OCI-LY1 (cell line): ENCODE measurements around the gene COPE.
"Not testable (repeated sequence)": the region's sequence is repeated elsewhere in the genome, so short reads cannot be mapped to it uniquely, and the experiment has no call there.

Source experiments
- H2AFZ ChIP-seq: fragments of 200-600 bp; sonication (generic), shearing (Covaris generic); 2 replicates; pipeline ENCODE4 v1.6.0; 2014; ENCODE audit warnings: antibody characterized with exemption, mild to moderate bottlenecking, low read length
- H3F3A ChIP-seq: fragments of 200-600 bp; sonication (generic), shearing (Covaris generic); 2 replicates; pipeline ENCODE4 v1.6.0; 2014; ENCODE audit warnings: mild to moderate bottlenecking, antibody characterized with exemption, low read length, moderate library complexity; ENCODE audit not compliant: insufficient read depth
- H3K27ac ChIP-seq: fragments of 200-600 bp; sonication (generic); 2 replicates; pipeline ENCODE4 v1.5.1; 2014; ENCODE audit warnings: low read length, mixed run types, mild to moderate bottlenecking, low read depth; ENCODE audit not compliant: poor library complexity, severe bottlenecking
- H3K27me3 ChIP-seq: fragments of 200-600 bp; sonication (generic); 2 replicates; pipeline ENCODE4 v1.6.0; 2014; ENCODE audit warnings: antibody characterized with exemption, mild to moderate bottlenecking, low read length, moderate library complexity; ENCODE audit not compliant: insufficient read depth
- H3K36me3 ChIP-seq: fragments of 200-600 bp; sonication (generic); 2 replicates; pipeline ENCODE4 v1.6.1; 2014; ENCODE audit warnings: mild to moderate bottlenecking, antibody characterized with exemption, low read length, moderate library complexity, mixed read lengths; ENCODE audit not compliant: insufficient read depth
- H3K4me1 ChIP-seq: fragments of 200-600 bp; sonication (generic); 2 replicates; pipeline ENCODE4 v1.5.1; 2014; ENCODE audit warnings: mild to moderate bottlenecking, low read length, moderate library complexity; ENCODE audit not compliant: insufficient read depth, severe bottlenecking
- H3K4me2 ChIP-seq: fragments of 200-600 bp; sonication (generic), shearing (Covaris generic); 2 replicates; pipeline ENCODE4 v1.6.1; 2014; ENCODE audit warnings: low read length
- H3K4me3 ChIP-seq: fragments of 200-600 bp; sonication (generic); 2 replicates; pipeline ENCODE4 v1.5.1; 2014; ENCODE audit warnings: low read length, low read depth, mild to moderate bottlenecking, mixed read lengths; ENCODE audit not compliant: poor library complexity, severe bottlenecking
- H3K79me2 ChIP-seq: fragments of 200-600 bp; shearing (Covaris generic); 2 replicates; pipeline ENCODE4 v1.6.1; 2016; ENCODE audit warnings: mixed run types, low read length, mixed read lengths; ENCODE audit not compliant: insufficient read depth
- H3K9ac ChIP-seq: fragments of 200-600 bp; sonication (generic), shearing (Covaris generic); 2 replicates; pipeline ENCODE4 v1.6.1; 2014; ENCODE audit warnings: mild to moderate bottlenecking, low read length, mixed read lengths
- H3K9me2 ChIP-seq: fragments of 200-600 bp; sonication (generic), shearing (Covaris generic); 2 replicates; pipeline ENCODE4 v1.6.1; 2014; ENCODE audit warnings: low read depth, mild to moderate bottlenecking, low read length, mixed read lengths
- H3K9me3 ChIP-seq: fragments of 200-600 bp; shearing (Covaris generic); 2 replicates; pipeline ENCODE4 v1.6.1; 2014; ENCODE audit warnings: low read length, mixed read lengths
- H4K20me1 ChIP-seq: fragments of 200-600 bp; sonication (generic), shearing (Covaris generic); 2 replicates; pipeline ENCODE4 v1.6.0; 2016; ENCODE audit warnings: mild to moderate bottlenecking, low read length; ENCODE audit not compliant: insufficient read depth
- CTCF ChIP-seq: fragments of 200-600 bp; sonication (generic), shearing (Covaris generic); IDR thresholded peaks from 2 replicates; pipeline ENCODE4 v1.5.1; 2017; ENCODE audit warnings: mild to moderate bottlenecking, antibody characterized with exemption, low read length, moderate library complexity, mixed read lengths
- EZH2 ChIP-seq: fragments of 200-600 bp; sonication (generic), shearing (Covaris generic); IDR thresholded peaks from 2 replicates; pipeline ENCODE4 v1.8.0; 2017; ENCODE audit warnings: borderline replicate concordance, mixed run types, mild to moderate bottlenecking, antibody characterized with exemption, low read length, moderate library complexity, mixed read lengths

The COPE gene

GRCh38 chr19:18955042-18955441, 35.9 kb upstream of the COPE start:
- H2AFZ ChIP-seq, result no peak overlapping the region
- H3K4me1 ChIP-seq, result no peaks in the 10 kb centered on the region
- TF ChIP-seq EZH2 (no peak), CTCF (no peak)
- no peak overlapping the region for H3K4me3 ChIP-seq
- no peaks in the 10 kb centered on the region for H4K20me1 ChIP-seq
- no peaks in the 10 kb centered on the region for H3K9me2 ChIP-seq
- H3K27me3 ChIP-seq, result 0 out of 2 replicates have a peak, but pooled peaks cover 4% of the 10 kb centered on the region
- H3F3A ChIP-seq, result no peaks in the 10 kb centered on the region
- H3K27ac ChIP-seq, result no peak overlapping the region
- no peak overlapping the region for H3K4me2 ChIP-seq
- no peaks in the 10 kb centered on the region for H3K79me2 ChIP-seq
- H3K9me3 ChIP-seq, result no peaks in the 10 kb centered on the region
- no peaks in the 10 kb centered on the region for H3K36me3 ChIP-seq
- H3K9ac ChIP-seq, result no peak overlapping the region

GRCh38 chr19:18954094-18954493, 34.9 kb upstream of the COPE start:
- H3K4me3 ChIP-seq, result no peak overlapping the region
- no peaks in the 10 kb centered on the region for H3K36me3 ChIP-seq

GRCh38 chr19:18952364-18953003, 33.3 kb upstream of the COPE start:
- not testable (repeated sequence) for H4K20me1 ChIP-seq, H3K4me2 ChIP-seq, H2AFZ ChIP-seq, H3K36me3 ChIP-seq, H3K79me2 ChIP-seq, H3F3A ChIP-seq, H3K4me3 ChIP-seq, H3K9me2 ChIP-seq, H3K4me1 ChIP-seq, H3K9ac ChIP-seq, H3K27ac ChIP-seq, H3K9me3 ChIP-seq, H3K27me3 ChIP-seq

More at GRCh38 chr19:18954094-18954493, 34.9 kb upstream of the COPE start:
- no peak overlapping the region for H3K9ac ChIP-seq
- H3K9me3 ChIP-seq, result no peaks in the 10 kb centered on the region
- H3K9me2 ChIP-seq, result no peaks in the 10 kb centered on the region
- no peaks in the 10 kb centered on the region for H3F3A ChIP-seq
- no peak overlapping the region for H3K4me2 ChIP-seq
- H3K79me2 ChIP-seq, result no peaks in the 10 kb centered on the region
- no peaks in the 10 kb centered on the region for H3K4me1 ChIP-seq
- no peak for TF ChIP-seq CTCF
- TF ChIP-seq EZH2, result no peak
- no peak overlapping the region for H3K27ac ChIP-seq
- no peak overlapping the region for H2AFZ ChIP-seq
- peaks cover 5% of the 10 kb centered on the region; the same call in 1 of the 2 replicates for H3K27me3 ChIP-seq
- H4K20me1 ChIP-seq, result no peaks in the 10 kb centered on the region

GRCh38 chr19:18951721-18952281, 32.6 kb upstream of the COPE start:
- Histone ChIP-seq H3K27ac (no peak overlapping the region), H3K4me1 (peaks cover 10% of the 10 kb centered on the region)

More at GRCh38 chr19:18951721-18952281, 32.6 kb upstream of the COPE start:
- Histone ChIP-seq H3F3A (no peaks in the 10 kb centered on the region), H3K9ac (no peak overlapping the region), H3K9me3 (no peaks in the 10 kb centered on the region), H2AFZ (no peak overlapping the region), H3K79me2 (no peaks in the 10 kb centered on the region), H3K9me2 (no peaks in the 10 kb centered on the region), H3K27me3 (peaks cover 6% of the 10 kb centered on the region; the same call in 1 of the 2 replicates), H3K4me2 (no peak overlapping the region), H3K4me3 (no peak overlapping the region), H3K36me3 (no peaks in the 10 kb centered on the region; the same call in 1 of the 2 replicates), H4K20me1 (no peaks in the 10 kb centered on the region)
- TF ChIP-seq CTCF, result no peak
- TF ChIP-seq EZH2, result no peak
